Stimulated activated naive CD4-positive, alpha-beta T cell treated with Interleukin-2 at 50 U/mL for 16 hours (primary cell): Measurements from ENCODE around the gene LHFPL6.

Experiments used
- DNase-seq: peaks from one replicate; lab custom pipeline; 2025; lab: John Stamatoyannopoulos, UW

LHFPL6 gene

GRCh38 chr13:39381456-39381855 is 221.5 kb downstream of the LHFPL6 start:
- no peak for DNase-seq

DNA sequence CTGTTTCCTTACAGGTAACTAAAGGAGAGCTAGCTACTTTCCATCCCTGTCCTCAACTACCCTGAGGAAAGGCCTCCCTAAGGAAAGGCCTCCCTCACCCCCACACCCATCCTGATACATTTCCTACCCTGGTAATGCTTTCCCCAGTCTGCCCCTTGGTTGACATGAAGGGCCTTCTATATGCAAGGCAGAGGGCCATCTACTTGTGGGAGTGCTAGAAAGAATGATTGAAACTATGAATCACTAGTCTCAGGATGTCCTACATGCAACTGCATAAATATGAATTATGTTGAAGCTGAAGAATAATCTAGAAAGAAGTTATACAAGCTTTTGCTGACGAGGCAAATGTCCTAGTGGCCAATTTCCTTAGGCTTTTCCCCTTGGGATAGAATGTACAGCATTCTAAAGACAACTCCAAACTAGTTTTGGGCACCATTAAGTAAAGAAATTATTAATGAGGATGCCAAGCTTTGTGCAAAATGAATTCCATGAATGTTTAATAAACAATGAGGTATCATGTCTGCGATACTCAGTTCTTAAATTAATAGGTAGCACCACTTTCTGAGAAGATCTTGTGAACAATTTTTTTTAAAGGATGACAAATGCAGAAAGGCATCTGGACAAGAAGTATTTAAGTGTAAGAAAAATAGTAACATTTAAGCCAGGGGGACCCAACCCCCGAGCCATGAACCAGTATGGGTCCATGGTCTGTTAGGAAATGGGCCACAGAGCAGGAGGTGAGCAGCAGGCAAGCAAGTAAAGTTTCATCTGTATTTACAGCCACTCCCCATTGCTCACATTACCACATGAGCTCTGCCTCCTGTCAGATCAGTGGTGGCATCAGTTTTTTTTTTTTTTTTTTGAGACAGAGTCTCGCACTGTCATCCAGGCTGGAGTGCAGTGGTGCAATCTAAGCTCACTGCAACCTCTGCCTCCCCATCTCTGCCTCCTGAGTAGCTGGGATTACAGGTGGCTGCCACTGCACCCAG is 223.0 kb downstream of the LHFPL6 start:
- no peak for DNase-seq

DNA sequence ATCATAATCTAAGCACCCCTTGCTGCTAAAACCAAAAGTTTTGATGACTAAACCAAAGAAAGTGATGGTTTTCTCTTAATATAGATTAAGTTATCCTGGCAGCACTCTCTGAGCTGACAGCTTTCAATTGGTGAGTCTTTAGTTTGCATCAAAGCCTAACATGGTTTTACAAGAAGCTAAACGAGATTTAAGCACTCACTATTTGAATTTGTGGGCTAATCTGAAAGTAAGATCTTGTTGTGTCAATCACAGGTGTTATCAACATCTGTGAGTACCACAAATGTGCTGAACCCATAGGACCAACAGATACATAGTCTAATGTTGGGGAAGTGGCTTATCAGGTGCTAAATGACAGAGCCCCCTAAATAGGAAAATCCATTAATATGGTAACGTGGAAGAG is 223.9 kb downstream of the LHFPL6 start:
- DNase-seq = no peak

GRCh38 chr13:39378306-39378705 is 224.7 kb downstream of the LHFPL6 start:
- no peak for DNase-seq

GRCh38 chr13:39377699-39378098 is 225.3 kb downstream of the LHFPL6 start:
- DNase-seq = no peak

- no peak for DNase-seq
These were observed 226.9 kb downstream of the LHFPL6 start for GRCh38 chr13:39376076-39376475.

- no peak for DNase-seq
These were observed 227.4 kb downstream of the LHFPL6 start for GRCh38 chr13:39375601-39376000.

GRCh38 chr13:39374741-39375189 is 228.2 kb downstream of the LHFPL6 start:
- DNase-seq = no peak

GRCh38 chr13:39373145-39373544 is 229.8 kb downstream of the LHFPL6 start:
- no peak for DNase-seq

GRCh38 chr13:39371706-39372105 is 231.3 kb downstream of the LHFPL6 start:
- no peak for DNase-seq

GRCh38 chr13:39370554-39370953 is 232.4 kb downstream of the LHFPL6 start:
- no peak for DNase-seq

DNA sequence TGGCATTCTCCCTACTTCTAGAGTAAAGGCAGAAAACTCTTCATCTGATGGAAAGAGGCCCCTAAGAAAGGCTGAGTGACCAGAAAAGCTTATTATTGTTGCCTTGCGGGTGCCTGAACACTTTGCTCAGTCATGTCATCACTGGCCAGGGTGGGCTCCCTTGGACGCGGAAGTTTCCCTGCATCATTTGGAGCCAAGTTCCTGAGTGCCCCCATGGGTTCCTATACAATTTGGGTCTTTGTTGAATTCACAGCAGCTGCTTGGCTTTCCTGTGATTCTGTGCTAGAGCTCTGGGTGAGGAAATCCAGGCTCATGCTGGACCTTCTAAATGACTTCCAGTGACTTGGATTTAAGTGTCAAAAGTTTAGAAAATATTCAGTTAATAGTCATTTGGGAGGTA is 232.9 kb downstream of the LHFPL6 start:
- DNase-seq = no peak

DNA sequence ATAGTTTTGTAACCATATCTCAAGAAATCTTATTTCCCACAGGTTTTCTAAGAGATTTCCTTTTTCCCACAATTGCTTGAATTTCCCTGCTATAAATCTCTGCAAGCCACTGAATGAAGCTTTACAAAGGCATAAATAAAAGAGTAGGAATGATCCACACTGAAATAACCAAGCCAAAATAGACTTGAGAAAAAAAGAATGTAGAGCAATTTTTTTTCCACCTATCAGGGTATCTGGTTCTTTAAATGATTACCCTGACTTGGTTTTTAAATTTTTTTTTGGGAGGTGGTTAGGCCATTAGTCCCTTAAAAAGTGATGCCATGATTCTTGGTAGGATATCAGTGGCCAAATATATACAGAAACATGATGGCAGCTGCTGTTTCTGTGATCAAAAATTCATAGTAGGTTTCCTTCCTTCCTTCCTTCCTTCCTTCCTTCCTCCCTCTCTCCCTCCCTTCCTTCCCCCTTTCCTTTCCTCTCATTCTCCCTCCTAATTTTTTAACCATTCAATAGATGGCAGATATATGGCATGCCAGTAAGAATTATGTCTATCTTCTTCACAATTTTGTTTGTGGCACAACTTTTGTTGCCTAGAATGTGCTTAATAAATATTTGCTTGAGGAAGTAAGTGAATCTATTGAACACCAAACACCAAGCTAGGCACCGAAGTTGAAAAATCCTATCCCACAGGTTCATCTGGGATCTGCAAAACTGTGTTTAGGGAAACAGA is 233.7 kb downstream of the LHFPL6 start:
- no peak for DNase-seq

- DNase-seq = no peak
These were observed 237.1 kb downstream of the LHFPL6 start for GRCh38 chr13:39365879-39366278.

DNA sequence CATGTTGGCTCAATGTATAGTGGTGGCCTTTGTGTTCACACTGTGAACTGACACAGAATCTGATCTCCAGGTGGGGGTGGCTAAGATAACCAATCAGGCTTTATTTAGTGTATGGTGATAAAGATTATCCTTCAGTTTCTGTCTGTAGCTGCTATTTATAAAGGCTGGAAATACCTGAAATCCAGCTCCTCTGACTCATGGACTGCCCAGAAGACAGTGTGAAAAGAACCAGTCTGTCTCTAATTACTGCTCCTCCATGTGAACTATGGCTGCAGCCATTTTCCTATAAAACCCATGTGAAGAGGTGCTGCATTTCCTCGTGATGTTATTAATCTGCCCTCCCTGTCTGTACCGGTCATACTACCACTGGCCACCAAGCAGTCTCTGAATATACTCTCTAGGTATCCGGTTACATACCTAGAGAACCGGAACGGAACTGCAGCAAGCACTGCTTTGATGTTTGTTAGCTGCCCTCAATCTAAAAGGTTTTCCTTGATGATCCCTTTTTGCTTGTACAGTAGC is 238.0 kb downstream of the LHFPL6 start:
- DNase-seq = no peak

- no peak for DNase-seq
These were observed 239.6 kb downstream of the LHFPL6 start for GRCh38 chr13:39363382-39363772.

GRCh38 chr13:39362652-39363381 is 240.2 kb downstream of the LHFPL6 start:
- no peak for DNase-seq

GRCh38 chr13:39353988-39354387 is 249.0 kb downstream of the LHFPL6 start:
- DNase-seq = no peak

DNA sequence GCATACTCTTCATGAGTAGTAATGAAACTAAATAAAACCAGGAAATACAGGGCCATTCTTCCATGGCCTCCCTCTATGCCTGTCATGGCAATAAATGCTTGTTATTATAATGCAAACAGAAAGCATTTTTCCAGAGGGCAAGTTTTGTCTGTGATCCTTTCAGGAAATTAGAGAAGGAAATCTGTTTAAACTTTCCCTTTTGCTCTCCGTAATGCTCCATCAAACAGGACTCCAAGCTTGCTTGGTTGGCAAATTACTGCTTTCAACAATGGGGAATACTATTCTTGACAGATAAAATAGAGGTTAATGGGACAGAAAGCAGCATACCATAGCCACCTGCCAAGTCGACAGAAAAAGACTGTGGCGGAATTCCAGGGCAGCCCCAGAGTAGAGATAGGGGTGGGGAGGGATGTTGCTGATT is 252.5 kb downstream of the LHFPL6 start:
- no peak for DNase-seq

- no peak for DNase-seq
These were observed 253.5 kb downstream of the LHFPL6 start for GRCh38 chr13:39349391-39349960.
